ENCODE results near the gene SPATA31A3. TPM values are rescaled to one million over a fixed set of nuclear protein-coding genes. Genes with fewer than 3 reads are reported as not detected.
"Not testable (repeated sequence)": the region's sequence is repeated elsewhere in the genome, so short reads cannot be mapped to it uniquely, and the experiment has no call there.

SPATA31A3 gene
- total RNA-seq (not detected), polyA plus RNA-seq (not detected)

GRCh38 chr9:66992450-66992849 lies at the start of gene SPATA31A3:
Gene SPATA31A3, minus strand, starts transcription at chr9:66992550. Its CDS starts 29 bp downstream, at chr9:66992521.
- H3K4me1 ChIP-seq (ENCODE audit: insufficient read depth, low read length); CTCF ChIA-PET; H3K27ac Mint-ChIP-seq; H3K36me3 Mint-ChIP-seq; H3K4me3 Mint-ChIP-seq; DNase-seq; H3K27ac ChIP-seq (ENCODE audit: low read depth, low read length); H3K4me1 Mint-ChIP-seq; H3K27me3 ChIP-seq (ENCODE audit: insufficient read depth, low read length, poor library complexity, severe bottlenecking); POLR2A ChIA-PET; H3K4me3 ChIP-seq (ENCODE audit: low read length); H3K27me3 Mint-ChIP-seq; H3K9me3 ChIP-seq (ENCODE audit: low read length); H3K9me3 Mint-ChIP-seq; H3K36me3 ChIP-seq (ENCODE audit: insufficient read depth, low read length): not testable (repeated sequence)

GRCh38 chr9:66952576-66952975 lies 39.8 kb downstream of the SPATA31A3 start:
- H3K9me3 ChIP-seq (ENCODE audit: low read length); H3K27ac ChIP-seq (ENCODE audit: low read depth, low read length); H3K36me3 Mint-ChIP-seq; H3K4me3 Mint-ChIP-seq; H3K4me1 ChIP-seq (ENCODE audit: insufficient read depth, low read length); DNase-seq; H3K27me3 Mint-ChIP-seq; H3K4me1 Mint-ChIP-seq; CTCF ChIA-PET; H3K9me3 Mint-ChIP-seq; POLR2A ChIA-PET; H3K4me3 ChIP-seq (ENCODE audit: low read length); H3K27ac Mint-ChIP-seq; H3K36me3 ChIP-seq (ENCODE audit: insufficient read depth, low read length); H3K27me3 ChIP-seq (ENCODE audit: insufficient read depth, low read length, poor library complexity, severe bottlenecking): not testable (repeated sequence)

GRCh38 chr9:66942400-66943155 lies 49.8 kb downstream of the SPATA31A3 start:
- H3K4me3 Mint-ChIP-seq; POLR2A ChIA-PET; H3K4me1 Mint-ChIP-seq; H3K27me3 Mint-ChIP-seq; H3K9me3 Mint-ChIP-seq; H3K27ac Mint-ChIP-seq; H3K4me3 ChIP-seq (ENCODE audit: low read length); H3K27ac ChIP-seq (ENCODE audit: low read depth, low read length); H3K36me3 ChIP-seq (ENCODE audit: insufficient read depth, low read length); DNase-seq; H3K9me3 ChIP-seq (ENCODE audit: low read length); CTCF ChIA-PET; H3K36me3 Mint-ChIP-seq; H3K4me1 ChIP-seq (ENCODE audit: insufficient read depth, low read length); H3K27me3 ChIP-seq (ENCODE audit: insufficient read depth, low read length, poor library complexity, severe bottlenecking): not testable (repeated sequence)

- H3K36me3 Mint-ChIP-seq; H3K9me3 Mint-ChIP-seq; CTCF ChIA-PET; H3K4me3 Mint-ChIP-seq; H3K4me1 ChIP-seq (ENCODE audit: insufficient read depth, low read length); H3K36me3 ChIP-seq (ENCODE audit: insufficient read depth, low read length); H3K9me3 ChIP-seq (ENCODE audit: low read length); H3K27me3 ChIP-seq (ENCODE audit: insufficient read depth, low read length, poor library complexity, severe bottlenecking); POLR2A ChIA-PET; DNase-seq; H3K27me3 Mint-ChIP-seq; H3K27ac Mint-ChIP-seq; H3K27ac ChIP-seq (ENCODE audit: low read depth, low read length); H3K4me1 Mint-ChIP-seq; H3K4me3 ChIP-seq (ENCODE audit: low read length): not testable (repeated sequence)
Observed at GRCh38 chr9:66939878-66940830, 52.2 kb downstream of the SPATA31A3 start.

GRCh38 chr9:66938322-66938721 lies 54.0 kb downstream of the SPATA31A3 start:
- H3K4me1 Mint-ChIP-seq; H3K4me3 ChIP-seq (ENCODE audit: low read length); H3K36me3 Mint-ChIP-seq; H3K9me3 ChIP-seq (ENCODE audit: low read length); POLR2A ChIA-PET; H3K4me3 Mint-ChIP-seq; H3K27ac ChIP-seq (ENCODE audit: low read depth, low read length); H3K4me1 ChIP-seq (ENCODE audit: insufficient read depth, low read length); H3K27ac Mint-ChIP-seq; H3K27me3 Mint-ChIP-seq; H3K27me3 ChIP-seq (ENCODE audit: insufficient read depth, low read length, poor library complexity, severe bottlenecking); DNase-seq; CTCF ChIA-PET; H3K36me3 ChIP-seq (ENCODE audit: insufficient read depth, low read length); H3K9me3 Mint-ChIP-seq: not testable (repeated sequence)

GRCh38 chr9:66937662-66938061 lies 54.7 kb downstream of the SPATA31A3 start:
- H3K4me1 ChIP-seq (ENCODE audit: insufficient read depth, low read length), result not testable (repeated sequence)

More at GRCh38 chr9:66937662-66938061, 54.7 kb downstream of the SPATA31A3 start:
- POLR2A ChIA-PET; H3K36me3 Mint-ChIP-seq; H3K4me3 ChIP-seq (ENCODE audit: low read length); H3K27me3 ChIP-seq (ENCODE audit: insufficient read depth, low read length, poor library complexity, severe bottlenecking); H3K27ac Mint-ChIP-seq; H3K9me3 Mint-ChIP-seq; H3K27ac ChIP-seq (ENCODE audit: low read depth, low read length); DNase-seq; H3K27me3 Mint-ChIP-seq; CTCF ChIA-PET; H3K4me3 Mint-ChIP-seq; H3K9me3 ChIP-seq (ENCODE audit: low read length); H3K4me1 Mint-ChIP-seq; H3K36me3 ChIP-seq (ENCODE audit: insufficient read depth, low read length): not testable (repeated sequence)

Other genes with a start within 250 kb of the SPATA31A3 start
- 1 to 10 TPM; 3.1 to 3.8 TPM for gene ZNF658, start 91.8 kb downstream of the SPATA31A3 start, total RNA-seq
- gene ZNF658, start 91.8 kb downstream of the SPATA31A3 start, polyA plus RNA-seq, result 1.1 TPM

Data from CD8-positive, alpha-beta memory T cell (primary cell).